B cell (primary cell): ENCODE results near the gene ARAP2. TPM values are rescaled to one million over a fixed set of nuclear protein-coding genes. Genes with fewer than 3 reads are reported as not detected.

ENCODE experiments used
- ATAC-seq: fragments of 200-7000 bp; cut with Tn5 transposase; one replicate; pipeline ENCODE4 v1.10.0; 2021; ENCODE audit warnings: low read depth, mild to moderate bottlenecking, moderate number of reproducible peaks, moderate library complexity
- CTCF ChIA-PET: fragments of 350-600 bp; sonication (Branson Sonifier 250); formaldehyde crosslinking; loops from one replicate; lab custom pipeline; 2021; ENCODE audit warnings: antibody characterized with exemption, inconsistent platforms; lab: Charles Lee
- POLR2A ChIA-PET: fragments of 350-600 bp; sonication (Branson Sonifier 250); formaldehyde crosslinking; loops from one replicate; lab custom pipeline; 2021; ENCODE audit warnings: antibody characterized with exemption; lab: Charles Lee
- DNase-seq: peaks from one replicate; pipeline ENCODE4 v3.0.0; 2013
- H2AFZ ChIP-seq: 2 replicates; pipeline ENCODE4 v1.6.1; 2012; ENCODE audit warnings: mild to moderate bottlenecking, low read depth, low read length; ENCODE audit not compliant: insufficient read depth, poor library complexity, severe bottlenecking
- H3K27ac ChIP-seq, 2 donors: 1 replicate in 1 of 2; 2 replicates in 1 of 2; pipeline ENCODE4 v1.5.1; 2012 to 2013; ENCODE audit warnings: low read length in 2 of 2, mild to moderate bottlenecking in 2 of 2, moderate library complexity in 1 of 2
- H3K27me3 ChIP-seq, 4 experiments: fragments of 200-600 bp in 1 of 4; sonication (generic) in 1 of 4; replicated peaks in 1 of 4; 1 replicate in 2 of 4; 2 replicates in 2 of 4; pipeline versions ENCODE4 v1.6.1 to v1.7.0; 2013 to 2016; ENCODE audit warnings: low read length in 3 of 4, mild to moderate bottlenecking in 2 of 4, mixed read lengths in 1 of 4, moderate library complexity in 1 of 4; ENCODE audit not compliant: insufficient read depth in 4 of 4, control insufficient read depth in 3 of 4; ENCODE audit errors: control extremely low read depth in 1 of 4
- H3K36me3 ChIP-seq, 2 experiments: replicated peaks in 1 of 2; 1 replicate in 1 of 2; 2 replicates in 1 of 2; pipeline versions ENCODE4 v1.6.1 to v1.7.1; 2013; ENCODE audit warnings: low read length in 1 of 2; ENCODE audit not compliant: insufficient read depth in 2 of 2, control insufficient read depth in 1 of 2; ENCODE audit errors: control extremely low read depth in 1 of 2, extremely low read depth in 1 of 2
- H3K4me1 ChIP-seq, 2 donors: fragments of 200-600 bp in 1 of 2; sonication (generic) in 1 of 2; 1 replicate in 1 of 2; 2 replicates in 1 of 2; pipeline versions ENCODE4 v1.5.1 to v1.6.1; 2013 to 2017; ENCODE audit warnings: low read length in 2 of 2; ENCODE audit not compliant: control insufficient read depth in 2 of 2, insufficient read depth in 2 of 2
- H3K4me2 ChIP-seq: replicated peaks from 2 replicates; pipeline ENCODE3; 2012; ENCODE audit warnings: mild to moderate bottlenecking, low read depth, low read length; ENCODE audit not compliant: poor library complexity, severe bottlenecking
- H3K4me3 ChIP-seq, 5 experiments: fragments of 200-600 bp in 1 of 5; sonication (generic) in 1 of 5; 1 replicate in 3 of 5; 2 replicates in 2 of 5; pipeline versions ENCODE4 v1.5.1 to v1.7.0; 2011 to 2016; ENCODE audit warnings: low read length in 4 of 5, mild to moderate bottlenecking in 4 of 5, low read depth in 2 of 5, control low read depth in 1 of 5, moderate library complexity in 1 of 5; ENCODE audit not compliant: insufficient read depth in 1 of 5; ENCODE audit errors: control extremely low read depth in 1 of 5, extremely low read depth in 1 of 5
- H3K79me2 ChIP-seq: fragments of 200-600 bp; sonication (generic); one replicate; pipeline ENCODE4 v1.6.0; 2016; ENCODE audit warnings: low read length; ENCODE audit not compliant: control insufficient read depth, insufficient read depth
- H3K9ac ChIP-seq: fragments of 200-600 bp; sonication (generic); 2 replicates; pipeline ENCODE4 v1.6.1; 2017; ENCODE audit warnings: mild to moderate bottlenecking, low read length, moderate library complexity
- H3K9me3 ChIP-seq, 3 donors: one replicate each; pipeline versions ENCODE4 v1.6.1 to v1.7.1; 2013; ENCODE audit warnings: low read length in 2 of 3; ENCODE audit not compliant: control insufficient read depth in 2 of 3, insufficient read depth in 1 of 3; ENCODE audit errors: control extremely low read depth in 1 of 3
- H4K20me1 ChIP-seq: 2 replicates; pipeline ENCODE4 v1.6.0; 2012; ENCODE audit warnings: mild to moderate bottlenecking, low read length; ENCODE audit not compliant: insufficient read depth, control insufficient read depth, poor library complexity, severe bottlenecking
- H3K27ac Mint-ChIP-seq: one replicate; pipeline ENCODE4 v1.8.0; 2021; ENCODE audit warnings: mixed read lengths
- H3K27me3 Mint-ChIP-seq: one replicate; pipeline ENCODE4 v1.8.0; 2021; ENCODE audit warnings: mixed read lengths
- H3K4me1 Mint-ChIP-seq: one replicate; pipeline ENCODE4 v1.8.0; 2021; ENCODE audit warnings: mixed read lengths
- H3K4me3 Mint-ChIP-seq: one replicate; pipeline ENCODE4 v1.8.0; 2021; ENCODE audit warnings: mixed read lengths
- H3K9me3 Mint-ChIP-seq: one replicate; pipeline ENCODE4 v1.8.0; 2022; ENCODE audit warnings: mixed read lengths; ENCODE audit not compliant: insufficient read depth
- EZH2 ChIP-seq: IDR thresholded peaks from 2 replicates; pipeline ENCODE4 v1.6.1; 2012; ENCODE audit warnings: borderline replicate concordance, low read depth, mild to moderate bottlenecking, moderate library complexity, low read length; ENCODE audit not compliant: insufficient read depth, poor library complexity, severe bottlenecking
- WGBS: methylation state at CpG from one replicate; pipeline ENCODE4 v1.1.5; 2013; ENCODE audit warnings: missing lambda C conversion rate; ENCODE audit not compliant: insufficient coverage; 5-methylcytosine and 5-hydroxymethylcytosine counted together
- intact Hi-C: fragments of 100-400 bp; cut with micrococcal nuclease; formaldehyde crosslinking; loops from one replicate; pipeline ENCODE4 v1.10.0; 2022
- polyA plus RNA-seq: library from polyadenylated mRNA; depleted of rRNA; stranded (reverse); fragments of >200 nt; gene quantifications from 2 replicates; pipeline ENCODE4 v1.2.3, GENCODE V29; 2012
- total RNA-seq, 2 donors: library from RNA; stranded (reverse); fragments of 120-200 nt in 1 of 2; gene quantifications; 1 replicate in 1 of 2; 2 replicates in 1 of 2; pipeline versions ENCODE4 v1.2.3 to v1.2.4, GENCODE V29; 2013 to 2022
- TF ChIP-seq, protein P1 (sequence below): fragments of 200-600 bp; IDR thresholded peaks from one replicate; pipeline ENCODE4 v1.8.0; 2022; ENCODE audit warnings: antibody characterized with exemption, mild to moderate bottlenecking

ARAP2 gene
- total and polyA plus RNA-seq, 2 donors (not counting 1 experiment from before 2014, with no cell fraction given) = 13.2 to 88.0 TPM

GRCh38 chr4:36273276-36273675, 29.0 kb upstream of the ARAP2 start:
- no peaks in the 10 kb centered on the region for H3K4me1 ChIP-seq
- no peaks in the 10 kb centered on the region for H3K79me2 ChIP-seq
- no peak overlapping the region for H2AFZ ChIP-seq
- no peak overlapping the region for H3K4me3 Mint-ChIP-seq
- no CpG with 5 or more reads among the region's 4 CpGs for WGBS
- H3K4me3 ChIP-seq = no peak overlapping the region
- TF ChIP-seq, protein P1, sequence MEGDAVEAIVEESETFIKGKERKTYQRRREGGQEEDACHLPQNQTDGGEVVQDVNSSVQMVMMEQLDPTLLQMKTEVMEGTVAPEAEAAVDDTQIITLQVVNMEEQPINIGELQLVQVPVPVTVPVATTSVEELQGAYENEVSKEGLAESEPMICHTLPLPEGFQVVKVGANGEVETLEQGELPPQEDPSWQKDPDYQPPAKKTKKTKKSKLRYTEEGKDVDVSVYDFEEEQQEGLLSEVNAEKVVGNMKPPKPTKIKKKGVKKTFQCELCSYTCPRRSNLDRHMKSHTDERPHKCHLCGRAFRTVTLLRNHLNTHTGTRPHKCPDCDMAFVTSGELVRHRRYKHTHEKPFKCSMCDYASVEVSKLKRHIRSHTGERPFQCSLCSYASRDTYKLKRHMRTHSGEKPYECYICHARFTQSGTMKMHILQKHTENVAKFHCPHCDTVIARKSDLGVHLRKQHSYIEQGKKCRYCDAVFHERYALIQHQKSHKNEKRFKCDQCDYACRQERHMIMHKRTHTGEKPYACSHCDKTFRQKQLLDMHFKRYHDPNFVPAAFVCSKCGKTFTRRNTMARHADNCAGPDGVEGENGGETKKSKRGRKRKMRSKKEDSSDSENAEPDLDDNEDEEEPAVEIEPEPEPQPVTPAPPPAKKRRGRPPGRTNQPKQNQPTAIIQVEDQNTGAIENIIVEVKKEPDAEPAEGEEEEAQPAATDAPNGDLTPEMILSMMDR = no peak
- no peak for TF ChIP-seq EZH2
- CTCF ChIA-PET = no interaction called here
- ATAC-seq (no peak), DNase-seq (no peak)
- POLR2A ChIA-PET = no interaction called here
- no peaks in the 10 kb centered on the region for H3K9me3 ChIP-seq
- peaks cover 4% of the 10 kb centered on the region for H3K4me1 Mint-ChIP-seq
- H3K27me3 ChIP-seq = no peaks in the 10 kb centered on the region
- H3K27ac ChIP-seq = no peak overlapping the region
- H3K4me2 ChIP-seq = no peak overlapping the region
- no peak overlapping the region for H3K27ac Mint-ChIP-seq
- H3K9ac ChIP-seq = no peak overlapping the region
- H3K9me3 Mint-ChIP-seq = peaks cover 2% of the 10 kb centered on the region
- H3K27me3 Mint-ChIP-seq = no peaks in the 10 kb centered on the region
- intact Hi-C loops = no loop called here
- H4K20me1 ChIP-seq = no peaks in the 10 kb centered on the region
- H3K36me3 ChIP-seq = no peaks in the 10 kb centered on the region

DNA sequence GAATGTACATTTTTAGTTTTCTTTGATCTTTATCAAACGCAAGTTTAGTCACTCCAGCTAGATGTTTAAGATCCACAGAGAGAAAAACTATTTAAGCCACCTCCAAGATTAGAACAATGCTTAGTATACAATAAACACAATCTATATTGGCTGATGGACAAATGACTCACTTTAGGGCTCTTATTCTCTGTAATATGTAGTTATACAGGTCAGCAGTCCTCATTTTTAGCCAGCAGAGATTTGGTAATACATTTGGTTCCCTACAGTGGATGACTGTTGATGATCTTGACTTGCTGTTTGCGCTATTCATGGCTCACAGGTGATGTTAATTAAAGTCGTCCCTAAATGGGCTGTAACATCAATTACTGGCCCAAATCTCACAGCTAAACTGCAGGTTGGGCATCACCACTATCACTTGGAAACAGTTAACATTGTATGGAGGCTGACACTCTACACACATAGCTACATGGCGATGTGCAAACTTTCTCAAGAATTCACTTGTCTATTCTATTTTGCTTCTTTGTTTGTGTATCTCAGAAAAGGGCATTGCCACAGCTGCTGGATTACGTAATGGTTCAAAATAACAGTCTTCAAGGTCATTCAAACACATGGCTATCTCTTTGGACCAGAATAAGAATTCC, 25.3 kb upstream of the ARAP2 start:
- Histone ChIP-seq H3K27me3 (no peaks in the 10 kb centered on the region), H3K36me3 (no peaks in the 10 kb centered on the region), H3K79me2 (no peaks in the 10 kb centered on the region), H3K27ac (no peak overlapping the region), H3K4me1 (peaks cover 0 to 2% of the 10 kb centered on the region in 2 donors), H2AFZ (no peak overlapping the region), H3K9ac (no peak overlapping the region), H4K20me1 (no peaks in the 10 kb centered on the region), H3K4me3 (no peak overlapping the region), H3K4me2 (no peak overlapping the region), H3K9me3 (no peaks in the 10 kb centered on the region)
- TF ChIP-seq, protein P1 = no peak
- 100% methylated on average over 4 of the region's 5 CpGs for WGBS
- POLR2A ChIA-PET = no interaction called here
- Mint-ChIP-seq H3K27me3 (no peaks in the 10 kb centered on the region), H3K4me3 (no peak overlapping the region), H3K9me3 (no peaks in the 10 kb centered on the region), H3K4me1 (peaks cover 9% of the 10 kb centered on the region), H3K27ac (no peak overlapping the region)
- ATAC-seq (no peak), DNase-seq (no peak)
- intact Hi-C loops = no loop called here
- CTCF ChIA-PET = no interaction called here
